Breast epithelium (tissue), 4 donors: ENCODE data around the gene SMAD6. TPM values are rescaled to one million over a fixed set of nuclear protein-coding genes. Genes with fewer than 3 reads are reported as not detected.
A peak's percentile ranks its signal among the peaks of the same experiment; 100 is the strongest.

Experiments
- DNase-seq, 2 donors: peaks; one replicate each; pipeline ENCODE4 v3.0.0-alpha.2; 2019; ENCODE audit warnings: low spot score in 2 of 2
- H3K27ac ChIP-seq, 2 donors: fragments of 200-600 bp; sonication (generic) in 1 of 2; one replicate each; pipeline ENCODE4 v1.5.1; 2016 to 2019; ENCODE audit warnings: mild to moderate bottlenecking in 1 of 2
- H3K27me3 ChIP-seq, 2 donors: fragments of 200-600 bp; sonication (generic) in 1 of 2; one replicate each; pipeline versions ENCODE4 v1.5.1 to v1.6.0; 2017 to 2019; ENCODE audit warnings: control low read depth in 1 of 2, mild to moderate bottlenecking in 1 of 2
- H3K36me3 ChIP-seq: fragments of 200-600 bp; one replicate; pipeline ENCODE4 v1.5.1; 2019
- H3K4me1 ChIP-seq, 2 donors: fragments of 200-600 bp; sonication (generic); one replicate each; pipeline ENCODE4 v1.5.1; 2016 to 2019; ENCODE audit warnings: control low read depth in 1 of 2
- H3K4me3 ChIP-seq, 3 donors: fragments of 200-600 bp; sonication (generic); 1 replicate in 2 of 3; 2 replicates in 1 of 3; pipeline ENCODE4 v1.5.1; 2016 to 2019; ENCODE audit warnings: mild to moderate bottlenecking in 3 of 3, moderate library complexity in 2 of 3
- H3K9me3 ChIP-seq, 2 donors: fragments of 200-600 bp; sonication (generic) in 1 of 2; one replicate each; pipeline ENCODE4 v1.5.1; 2016 to 2019; ENCODE audit warnings: control low read depth in 1 of 2
- POLR2A ChIP-seq: fragments of 450-650 bp; IDR thresholded peaks from one replicate; pipeline ENCODE4 v1.6.1; 2016; ENCODE audit warnings: antibody characterized with exemption, mild to moderate bottlenecking, moderate library complexity
- POLR2AphosphoS5 ChIP-seq, 3 donors: sonication (generic); formaldehyde crosslinking; IDR thresholded peaks; one replicate each; pipeline ENCODE4 v1.6.1; 2017; ENCODE audit warnings: antibody characterized with exemption in 3 of 3
- intact Hi-C: fragments of 100-400 bp; cut with DNase I; formaldehyde crosslinking; loops from one replicate; pipeline ENCODE4 v1.15.1; 2023; ENCODE audit warnings: low total_unique reads
- total RNA-seq, 3 donors: library from RNA; depleted of rRNA; stranded (reverse); fragments of >200 nt; gene quantifications; one replicate each; pipeline ENCODE4 v1.1.0, GENCODE V29; 2016
- TF ChIP-seq, protein P1 (sequence below), 3 donors: fragments of 450-650 bp; IDR thresholded peaks; one replicate each; pipeline ENCODE4 v1.5.1; 2016 to 2017; ENCODE audit warnings: antibody characterized with exemption in 3 of 3, mild to moderate bottlenecking in 3 of 3, moderate library complexity in 3 of 3

SMAD6 gene
- total RNA-seq, 3 donors from 2014 or later: 7.6 to 22.6 (median 13.4) TPM

- Histone ChIP-seq H3K27ac (no peak overlapping the region), H3K4me1 (no peaks in the 10 kb centered on the region), H3K9me3 (peaks cover 0 to 6% of the 10 kb centered on the region in 2 donors), H3K4me3 (no peak overlapping the region), H3K36me3 (no peaks in the 10 kb centered on the region), H3K27me3 (no peaks in the 10 kb centered on the region)
- intact Hi-C loops: no loop called here
- no peak for DNase-seq
- TF ChIP-seq POLR2AphosphoS5 (IDR thresholded peaks at IDR 0.05) (no peak), POLR2A (no peak)
- TF ChIP-seq, protein P1, sequence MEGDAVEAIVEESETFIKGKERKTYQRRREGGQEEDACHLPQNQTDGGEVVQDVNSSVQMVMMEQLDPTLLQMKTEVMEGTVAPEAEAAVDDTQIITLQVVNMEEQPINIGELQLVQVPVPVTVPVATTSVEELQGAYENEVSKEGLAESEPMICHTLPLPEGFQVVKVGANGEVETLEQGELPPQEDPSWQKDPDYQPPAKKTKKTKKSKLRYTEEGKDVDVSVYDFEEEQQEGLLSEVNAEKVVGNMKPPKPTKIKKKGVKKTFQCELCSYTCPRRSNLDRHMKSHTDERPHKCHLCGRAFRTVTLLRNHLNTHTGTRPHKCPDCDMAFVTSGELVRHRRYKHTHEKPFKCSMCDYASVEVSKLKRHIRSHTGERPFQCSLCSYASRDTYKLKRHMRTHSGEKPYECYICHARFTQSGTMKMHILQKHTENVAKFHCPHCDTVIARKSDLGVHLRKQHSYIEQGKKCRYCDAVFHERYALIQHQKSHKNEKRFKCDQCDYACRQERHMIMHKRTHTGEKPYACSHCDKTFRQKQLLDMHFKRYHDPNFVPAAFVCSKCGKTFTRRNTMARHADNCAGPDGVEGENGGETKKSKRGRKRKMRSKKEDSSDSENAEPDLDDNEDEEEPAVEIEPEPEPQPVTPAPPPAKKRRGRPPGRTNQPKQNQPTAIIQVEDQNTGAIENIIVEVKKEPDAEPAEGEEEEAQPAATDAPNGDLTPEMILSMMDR (IDR thresholded peaks at IDR 0.05): no peak
These were observed 31.9 kb upstream of the SMAD6 start for GRCh38 chr15:66670175-66670574.

DNA sequence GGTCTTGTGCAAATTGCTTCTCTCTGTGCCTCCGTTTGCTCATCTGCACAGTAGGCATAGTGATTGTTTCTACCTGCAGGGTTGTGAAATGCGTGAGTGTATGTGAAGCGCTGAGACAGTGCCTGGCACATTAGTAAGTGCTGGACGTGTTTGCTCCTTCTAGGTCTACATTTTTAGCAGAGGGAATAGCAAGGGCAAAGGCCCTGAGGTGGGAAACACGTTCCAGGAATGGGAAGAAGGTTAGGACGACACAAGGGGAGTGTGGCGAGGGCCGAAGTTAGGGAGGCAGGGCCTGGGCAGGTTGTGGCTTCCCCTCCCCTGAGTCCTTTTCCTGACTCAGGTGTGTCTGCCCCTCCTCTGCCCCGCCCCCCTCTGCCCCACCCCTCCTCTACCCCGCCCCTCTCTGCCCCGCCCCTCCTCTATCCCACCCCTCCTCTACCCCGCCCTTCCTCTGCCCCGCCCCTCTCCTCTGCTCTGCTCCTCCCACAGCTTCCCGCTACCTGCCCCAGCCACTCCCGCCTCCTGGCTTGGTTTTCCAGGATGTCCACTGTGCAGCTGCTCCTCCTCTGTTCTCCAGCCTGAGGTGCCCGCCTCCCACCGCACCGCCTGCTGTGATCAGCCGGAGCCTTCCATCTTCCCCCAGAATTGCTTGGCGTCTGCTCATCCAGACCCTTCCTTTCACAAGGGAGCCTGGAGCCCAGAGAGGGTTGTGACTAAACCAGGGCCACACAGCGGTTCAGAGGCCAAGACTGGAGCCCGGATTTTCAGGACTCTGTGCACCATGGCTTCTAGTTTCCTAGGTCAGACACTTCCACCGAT, 31.1 kb upstream of the SMAD6 start:
- intact Hi-C loops: no loop called here
- no peak for TF ChIP-seq POLR2AphosphoS5 (IDR thresholded peaks at IDR 0.05)
- TF ChIP-seq POLR2A: no peak
- TF ChIP-seq, protein P1 (IDR thresholded peaks at IDR 0.05): no peak
- Histone ChIP-seq H3K4me3 (no peak overlapping the region), H3K4me1 (no peaks in the 10 kb centered on the region), H3K36me3 (no peaks in the 10 kb centered on the region), H3K9me3 (peaks cover 0 to 6% of the 10 kb centered on the region in 2 donors), H3K27ac (no peak overlapping the region), H3K27me3 (no peaks in the 10 kb centered on the region)
- DNase-seq: peak; percentile 74 to 87

- TF ChIP-seq POLR2A: no peak
- no peak for DNase-seq
- H3K9me3 ChIP-seq: peaks cover 0 to 3% of the 10 kb centered on the region in 2 donors
- no peak overlapping the region for H3K4me3 ChIP-seq
- intact Hi-C loops: no loop called here
- H3K27me3 ChIP-seq: no peaks in the 10 kb centered on the region
- H3K36me3 ChIP-seq: no peaks in the 10 kb centered on the region
- no peaks in the 10 kb centered on the region for H3K4me1 ChIP-seq
- H3K27ac ChIP-seq: no peak overlapping the region
These were observed 29.2 kb upstream of the SMAD6 start for GRCh38 chr15:66672867-66673266.

DNA sequence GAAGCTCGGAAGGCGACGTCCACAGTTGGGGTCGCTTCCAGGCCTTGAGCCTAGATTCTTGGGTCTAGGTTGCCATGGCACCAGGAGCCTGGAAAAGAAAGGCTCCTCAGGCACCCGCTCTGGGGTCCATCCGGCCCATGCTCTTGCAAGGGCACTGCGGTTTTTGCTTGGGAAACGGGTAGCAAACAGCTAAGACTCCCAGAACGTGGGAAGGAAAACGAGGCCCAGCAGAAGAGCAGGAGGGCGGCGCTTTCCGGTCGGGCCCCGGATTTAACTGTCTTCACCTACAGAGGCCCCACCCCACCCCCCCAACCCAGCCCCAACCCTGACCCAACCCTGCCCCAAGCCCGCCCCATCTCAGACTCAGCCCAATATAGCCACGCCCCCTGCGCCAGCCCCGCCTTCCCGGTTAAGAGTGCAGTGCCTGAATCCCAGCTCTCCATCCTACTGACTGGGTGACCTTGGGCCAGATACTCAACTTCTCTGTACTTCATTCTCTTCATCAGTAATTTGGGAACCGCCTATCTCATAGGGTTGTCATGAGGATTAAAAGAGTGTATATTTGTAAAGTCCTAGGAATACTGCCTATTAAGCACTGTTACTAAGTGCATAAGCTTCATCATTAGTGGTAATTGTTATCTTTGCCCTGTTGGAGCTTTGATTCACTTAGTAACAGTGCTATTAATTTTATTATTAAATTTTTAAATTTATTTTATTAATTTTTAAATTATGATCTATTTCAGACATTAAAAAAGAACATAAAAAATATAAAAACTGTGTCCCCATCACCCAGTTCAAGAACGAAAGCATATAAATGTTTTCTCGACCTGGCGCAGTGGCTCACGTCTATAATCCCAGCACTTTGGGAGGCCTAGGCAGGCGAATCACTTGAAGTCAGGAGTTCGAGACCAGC, 28.4 kb upstream of the SMAD6 start:
- no peak overlapping the region for H3K4me3 ChIP-seq
- H3K4me1 ChIP-seq: no peaks in the 10 kb centered on the region
- H3K27ac ChIP-seq: no peak overlapping the region
- H3K36me3 ChIP-seq: no peaks in the 10 kb centered on the region
- TF ChIP-seq POLR2A (no peak), POLR2AphosphoS5 (IDR thresholded peaks at IDR 0.05) (no peak)
- TF ChIP-seq, protein P1 (IDR thresholded peaks at IDR 0.05): no peak
- H3K27me3 ChIP-seq: no peaks in the 10 kb centered on the region
- no peak for DNase-seq
- H3K9me3 ChIP-seq: no peaks in the 10 kb centered on the region
- intact Hi-C loops: no loop called here

- TF ChIP-seq, protein P1 (IDR thresholded peaks at IDR 0.05): no peak
- TF ChIP-seq POLR2A: no peak
- no peak for TF ChIP-seq POLR2AphosphoS5 (IDR thresholded peaks at IDR 0.05)
- H3K9me3 ChIP-seq: no peaks in the 10 kb centered on the region
- no peak overlapping the region for H3K27ac ChIP-seq
- H3K4me3 ChIP-seq: no peak overlapping the region
- intact Hi-C loops: no loop called here
- no peak for DNase-seq
- H3K36me3 ChIP-seq: no peaks in the 10 kb centered on the region
- no peaks in the 10 kb centered on the region for H3K27me3 ChIP-seq
- H3K4me1 ChIP-seq: no peaks in the 10 kb centered on the region
These were observed 27.3 kb upstream of the SMAD6 start for GRCh38 chr15:66674756-66675155.
